VCaP (cell line): Measurements from ENCODE around the gene SLC29A4.
A peak's percentile ranks its signal among the peaks of the same experiment; 100 is the strongest.
"Not testable (repeated sequence)": the region's sequence is repeated elsewhere in the genome, so short reads cannot be mapped to it uniquely, and the experiment has no call there.

ENCODE experiments used
- H3K27ac ChIP-seq: fragments of 450-650 bp; 2 replicates; pipeline ENCODE4 v1.5.1; 2017
- TF ChIP-seq, protein P1 (sequence below): fragments of 450-650 bp; conservative IDR thresholded peaks from 2 replicates; pipeline ENCODE4 v1.5.1; 2017; ENCODE audit warnings: mild to moderate bottlenecking, moderate library complexity

The SLC29A4 gene

DNA sequence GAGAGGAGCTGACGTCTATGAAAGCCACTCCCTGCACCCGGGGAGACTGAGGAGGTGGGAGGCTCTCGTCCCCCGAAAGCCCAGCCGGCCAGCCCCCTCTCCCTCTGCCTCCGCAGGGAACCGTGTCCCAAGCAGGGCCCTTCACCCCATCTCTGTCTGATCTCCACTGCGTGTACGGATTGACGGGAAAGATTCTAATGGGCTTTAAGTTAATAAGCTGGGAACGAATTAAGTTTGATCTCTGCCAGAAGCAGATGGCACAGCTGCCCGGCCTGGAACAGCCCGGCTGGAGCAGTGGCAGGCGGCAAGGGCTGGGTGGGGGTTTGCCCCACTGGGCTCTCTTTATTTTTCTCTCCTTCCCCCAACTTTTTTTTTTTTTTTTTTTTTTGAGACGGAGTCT, 6.1 kb upstream of the SLC29A4 start:
- TF ChIP-seq, protein P1, sequence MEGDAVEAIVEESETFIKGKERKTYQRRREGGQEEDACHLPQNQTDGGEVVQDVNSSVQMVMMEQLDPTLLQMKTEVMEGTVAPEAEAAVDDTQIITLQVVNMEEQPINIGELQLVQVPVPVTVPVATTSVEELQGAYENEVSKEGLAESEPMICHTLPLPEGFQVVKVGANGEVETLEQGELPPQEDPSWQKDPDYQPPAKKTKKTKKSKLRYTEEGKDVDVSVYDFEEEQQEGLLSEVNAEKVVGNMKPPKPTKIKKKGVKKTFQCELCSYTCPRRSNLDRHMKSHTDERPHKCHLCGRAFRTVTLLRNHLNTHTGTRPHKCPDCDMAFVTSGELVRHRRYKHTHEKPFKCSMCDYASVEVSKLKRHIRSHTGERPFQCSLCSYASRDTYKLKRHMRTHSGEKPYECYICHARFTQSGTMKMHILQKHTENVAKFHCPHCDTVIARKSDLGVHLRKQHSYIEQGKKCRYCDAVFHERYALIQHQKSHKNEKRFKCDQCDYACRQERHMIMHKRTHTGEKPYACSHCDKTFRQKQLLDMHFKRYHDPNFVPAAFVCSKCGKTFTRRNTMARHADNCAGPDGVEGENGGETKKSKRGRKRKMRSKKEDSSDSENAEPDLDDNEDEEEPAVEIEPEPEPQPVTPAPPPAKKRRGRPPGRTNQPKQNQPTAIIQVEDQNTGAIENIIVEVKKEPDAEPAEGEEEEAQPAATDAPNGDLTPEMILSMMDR, result no peak
- no peak overlapping the region for H3K27ac ChIP-seq

DNA sequence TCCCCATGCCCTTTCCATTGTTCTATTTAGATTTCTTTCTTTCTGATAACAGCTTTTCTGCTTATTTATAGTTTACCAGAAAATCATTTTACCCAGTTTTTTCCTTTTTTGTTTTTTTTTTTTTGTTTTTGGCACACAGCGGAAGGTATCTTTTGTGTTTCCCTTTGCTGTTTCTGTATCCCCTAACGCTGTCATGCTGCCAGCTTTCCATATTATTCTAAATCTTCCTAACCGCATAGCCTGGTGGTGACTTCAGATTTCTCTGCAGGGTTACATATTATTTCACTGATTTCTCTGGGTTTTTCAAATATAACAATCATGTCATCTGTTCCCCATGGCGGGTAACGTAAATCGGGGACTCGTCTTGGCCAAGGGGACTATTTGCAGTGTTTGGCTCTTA, 4.0 kb upstream of the SLC29A4 start:
- TF ChIP-seq, protein P1, result no peak
- H3K27ac ChIP-seq, result no peak overlapping the region

DNA sequence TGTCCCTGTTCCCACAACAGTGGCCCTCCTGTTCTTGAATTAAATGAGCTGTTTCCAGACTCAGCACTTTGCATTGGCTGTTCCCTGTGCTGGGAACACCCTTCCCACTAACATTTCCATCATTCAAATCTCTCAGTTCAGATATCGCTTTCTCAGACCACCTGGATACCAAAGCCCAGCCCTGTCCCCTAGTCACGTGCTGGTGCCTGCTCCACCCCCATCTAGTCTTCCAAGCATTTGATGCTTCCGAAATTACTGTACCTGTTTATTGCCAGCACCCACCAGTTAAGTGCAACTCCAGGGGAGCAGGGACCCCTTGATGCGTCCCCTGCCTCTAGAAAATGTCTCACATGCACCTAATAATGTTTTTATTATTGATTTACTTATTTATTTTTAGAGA, 3.0 kb upstream of the SLC29A4 start:
- no peak overlapping the region for H3K27ac ChIP-seq
- TF ChIP-seq, protein P1, result no peak

DNA sequence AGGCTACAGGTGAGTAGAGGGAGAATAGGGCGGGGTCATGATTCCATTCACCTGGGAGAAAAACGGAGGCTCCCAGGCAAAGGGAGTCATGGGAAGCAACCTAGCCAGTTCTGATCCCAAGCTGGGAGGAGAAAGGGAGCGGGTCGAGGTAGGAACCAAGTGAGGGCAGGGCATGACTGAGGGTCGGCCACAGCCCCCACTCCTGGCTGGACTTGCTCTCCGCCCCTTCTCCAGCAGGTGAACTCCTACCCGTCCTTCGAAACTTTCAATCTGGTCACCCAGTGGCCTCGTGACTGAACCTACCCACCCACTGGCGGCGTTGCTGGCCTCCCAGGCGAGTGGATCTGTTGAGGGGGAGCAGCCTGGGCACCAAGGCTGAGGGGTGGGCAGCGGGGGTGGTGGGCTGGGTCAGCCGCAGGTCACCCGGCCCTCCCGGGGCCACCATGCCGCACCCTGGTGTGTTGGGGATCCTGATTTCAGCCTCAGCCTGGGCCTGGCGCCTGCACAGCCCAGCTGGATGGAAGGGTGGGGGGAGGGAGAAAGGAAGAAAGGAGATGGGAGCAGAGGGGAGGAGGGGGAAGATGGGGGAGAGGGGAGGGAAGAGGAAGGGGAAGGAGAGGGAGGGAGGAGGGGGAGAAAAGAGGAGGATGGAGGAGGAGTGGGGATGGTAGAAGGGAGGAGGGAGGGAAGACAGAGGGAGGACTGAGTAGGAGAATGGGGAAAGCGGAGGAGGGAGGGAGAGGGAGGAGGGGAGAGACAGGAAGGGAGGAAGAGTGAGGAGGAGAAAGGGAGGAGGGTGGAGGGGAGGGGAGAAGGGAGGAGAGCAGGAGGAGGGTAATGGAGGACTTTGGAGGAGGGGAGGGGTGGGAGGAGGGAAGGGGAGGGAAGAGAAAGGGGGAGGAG, 894 bp upstream of the SLC29A4 start:
- H3K27ac ChIP-seq, result not testable (repeated sequence)

DNA sequence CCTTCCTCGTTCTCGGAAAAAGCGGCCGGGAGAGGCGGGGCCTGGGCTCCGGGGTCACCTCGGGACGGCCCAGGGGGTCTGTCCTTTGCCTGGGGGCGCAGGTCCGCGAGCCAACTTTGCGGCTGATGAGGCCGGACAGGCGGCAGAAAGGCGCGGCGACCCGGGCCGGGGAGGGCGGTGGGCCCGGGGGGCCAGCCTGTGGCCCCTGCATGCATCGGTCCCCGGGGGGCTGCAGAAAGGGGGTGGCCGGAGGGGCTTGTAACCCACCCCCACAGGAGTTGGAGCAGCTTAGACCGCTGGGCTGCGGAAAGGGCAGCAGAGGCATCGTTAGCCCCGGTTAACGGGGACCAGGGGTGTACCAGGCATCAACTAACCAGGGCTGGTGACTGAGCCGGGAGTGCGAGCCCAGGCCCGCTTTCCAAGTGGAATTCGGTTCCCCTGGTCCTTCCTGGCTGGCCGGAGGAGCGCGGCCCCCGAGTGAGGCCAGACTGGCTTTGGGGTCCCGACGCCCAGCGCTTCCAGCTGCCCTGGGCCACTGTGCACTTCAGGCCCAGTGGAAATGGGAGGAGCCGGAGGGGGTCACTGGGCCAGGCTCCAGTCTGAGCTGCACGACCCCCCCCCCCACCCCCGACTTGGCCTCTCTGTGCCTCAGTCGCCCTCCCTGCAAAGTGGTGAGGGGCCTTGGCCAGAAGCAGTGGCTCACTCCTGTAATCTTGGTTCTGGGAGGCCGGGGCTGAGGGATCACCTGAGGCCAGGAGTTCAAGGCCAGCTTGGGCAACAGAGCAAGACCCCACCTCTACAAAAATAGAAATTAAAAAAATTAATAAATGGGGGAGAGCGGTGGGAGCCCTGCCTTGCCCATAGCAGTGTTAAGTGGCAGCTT, 919 bp downstream of the SLC29A4 start:
- H3K27ac ChIP-seq, result no peak overlapping the region
- TF ChIP-seq, protein P1, result no peak

DNA sequence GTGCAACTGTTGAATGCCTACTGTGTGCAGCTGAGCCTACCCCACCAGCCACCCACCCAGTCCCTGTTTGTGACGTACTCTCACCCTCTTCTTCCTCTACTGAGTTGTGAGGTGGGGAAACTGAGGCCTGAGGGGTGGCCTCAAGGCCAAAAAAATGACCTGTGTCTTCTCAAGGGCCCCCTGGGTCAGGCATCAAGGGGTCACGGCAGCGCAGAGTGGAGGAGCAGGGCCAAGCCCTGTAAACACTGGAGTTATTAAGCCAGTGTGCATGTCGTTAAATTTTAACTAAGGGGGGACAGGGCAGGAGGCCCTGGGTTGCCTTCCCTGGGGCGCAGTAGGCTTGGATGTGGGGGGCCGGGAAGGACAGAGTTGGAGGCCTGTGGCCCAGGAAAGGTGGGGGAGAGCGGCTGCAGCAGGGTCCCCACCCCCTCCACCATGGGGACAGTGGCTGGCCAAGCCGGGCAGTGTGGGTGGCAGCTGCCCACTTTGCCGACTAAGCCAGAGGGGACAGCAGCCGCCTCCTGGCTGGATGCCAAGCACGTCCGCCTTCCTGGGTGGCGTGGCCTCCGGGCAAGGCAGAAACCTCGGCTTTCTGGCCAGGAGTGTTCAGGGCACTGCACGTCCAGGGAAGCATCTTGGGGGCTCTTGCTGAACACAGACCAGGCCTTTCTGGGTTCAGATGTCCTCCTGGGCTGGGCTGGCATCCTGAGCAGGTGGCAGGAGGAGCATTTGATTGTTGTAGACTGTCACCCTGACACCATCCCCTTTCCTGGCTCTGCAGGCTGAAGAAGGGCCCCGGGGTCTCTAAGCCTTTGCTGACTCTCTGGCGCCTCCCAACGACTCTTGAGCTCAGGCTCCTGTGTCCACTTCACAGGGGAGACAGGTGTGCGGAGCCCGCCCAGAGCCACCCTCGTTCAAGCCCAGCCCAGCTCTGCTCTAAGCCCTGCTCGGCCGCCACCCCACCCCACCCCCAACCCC, 1.9 kb downstream of the SLC29A4 start:
- TF ChIP-seq, protein P1, result 0 out of 2 replicates have a peak, but pooled peaks have one; percentile 14
- no peak overlapping the region for H3K27ac ChIP-seq

DNA sequence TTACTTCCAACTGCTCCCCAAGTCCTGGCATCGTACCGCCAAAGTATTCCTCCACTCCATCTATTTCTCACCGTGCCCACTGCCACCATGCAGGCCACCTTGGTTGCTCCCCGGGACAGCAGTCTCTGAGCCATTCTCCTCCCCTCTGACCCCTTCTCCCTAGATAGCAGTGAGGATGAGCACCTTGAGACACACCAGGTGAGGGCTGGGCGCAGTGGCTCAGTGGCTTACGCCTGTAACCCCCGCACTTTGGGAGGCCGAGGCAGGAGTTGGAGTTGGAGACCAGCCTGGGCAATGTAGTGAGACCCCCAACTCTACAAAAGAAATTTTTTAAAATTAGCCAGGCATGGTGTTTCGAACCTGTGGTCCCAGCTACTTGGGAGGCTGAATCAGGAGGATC, 4.2 kb downstream of the SLC29A4 start:
- H3K27ac ChIP-seq, result no peak overlapping the region
- TF ChIP-seq, protein P1, result no peak

DNA sequence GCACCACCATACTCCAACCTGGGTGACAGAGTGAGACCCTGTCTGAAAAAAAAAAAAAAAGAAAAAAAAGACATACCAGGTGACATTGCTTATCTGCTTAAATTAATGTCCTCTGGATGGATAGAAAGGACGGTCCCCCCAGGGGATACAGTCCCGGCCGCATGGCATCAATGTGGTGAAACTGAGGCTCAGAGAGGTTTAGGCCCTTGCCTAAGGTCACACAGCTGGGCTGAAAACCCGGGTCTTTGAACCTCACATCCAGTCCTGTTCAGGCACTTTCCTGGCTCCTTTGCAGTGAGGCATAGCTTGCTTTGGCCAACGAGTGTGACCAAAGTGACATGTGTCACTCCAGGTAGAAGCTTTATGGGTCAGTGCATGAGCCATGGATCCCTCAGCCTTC, 4.6 kb downstream of the SLC29A4 start:
- H3K27ac ChIP-seq, result not testable (repeated sequence)
